Right atrium auricular region (tissue), 2 donors: ENCODE results near the gene MYO18A. TPM values are rescaled to one million over a fixed set of nuclear protein-coding genes. Genes with fewer than 3 reads are reported as not detected.

Experiments used
- DNase-seq: peaks from one replicate; pipeline ENCODE4 v3.0.0-alpha.2; 2019; ENCODE audit warnings: low spot score
- H3K27ac ChIP-seq, 2 donors: fragments of 200-600 bp; sonication (generic); 1 replicate in 1 of 2; 2 replicates in 1 of 2; pipeline ENCODE4 v1.5.1; 2016 to 2019
- H3K27me3 ChIP-seq, 2 donors: fragments of 200-600 bp; sonication (generic); one replicate each; pipeline versions ENCODE4 v1.5.1 to v1.6.0; 2017 to 2019
- H3K36me3 ChIP-seq: fragments of 200-600 bp; sonication (generic); one replicate; pipeline ENCODE4 v1.5.1; 2016
- H3K4me1 ChIP-seq, 2 donors: fragments of 200-600 bp; sonication (generic); one replicate each; pipeline versions ENCODE4 v1.5.1 to v1.6.0; 2017 to 2019
- H3K4me3 ChIP-seq, 2 donors: fragments of 200-600 bp; sonication (generic); 1 replicate in 1 of 2; 2 replicates in 1 of 2; pipeline ENCODE4 v1.5.1; 2017 to 2019; ENCODE audit warnings: mild to moderate bottlenecking in 1 of 2, moderate library complexity in 1 of 2
- H3K9me3 ChIP-seq, 2 donors: fragments of 200-600 bp; sonication (generic); one replicate each; pipeline ENCODE4 v1.5.1; 2019
- total RNA-seq, 2 donors: library from RNA; depleted of rRNA; stranded (reverse); fragments of >200 nt; gene quantifications; one replicate each; pipeline ENCODE4 v1.1.0, GENCODE V29; 2016
- TF ChIP-seq, protein P1 (sequence below), 2 donors: fragments of 200-600 bp; sonication (generic); IDR thresholded peaks; one replicate each; pipeline ENCODE4 v1.5.1; 2019; ENCODE audit warnings: antibody characterized with exemption in 2 of 2

MYO18A gene
- total RNA-seq, 2 donors from 2014 or later: 159 to 219 TPM

DNA sequence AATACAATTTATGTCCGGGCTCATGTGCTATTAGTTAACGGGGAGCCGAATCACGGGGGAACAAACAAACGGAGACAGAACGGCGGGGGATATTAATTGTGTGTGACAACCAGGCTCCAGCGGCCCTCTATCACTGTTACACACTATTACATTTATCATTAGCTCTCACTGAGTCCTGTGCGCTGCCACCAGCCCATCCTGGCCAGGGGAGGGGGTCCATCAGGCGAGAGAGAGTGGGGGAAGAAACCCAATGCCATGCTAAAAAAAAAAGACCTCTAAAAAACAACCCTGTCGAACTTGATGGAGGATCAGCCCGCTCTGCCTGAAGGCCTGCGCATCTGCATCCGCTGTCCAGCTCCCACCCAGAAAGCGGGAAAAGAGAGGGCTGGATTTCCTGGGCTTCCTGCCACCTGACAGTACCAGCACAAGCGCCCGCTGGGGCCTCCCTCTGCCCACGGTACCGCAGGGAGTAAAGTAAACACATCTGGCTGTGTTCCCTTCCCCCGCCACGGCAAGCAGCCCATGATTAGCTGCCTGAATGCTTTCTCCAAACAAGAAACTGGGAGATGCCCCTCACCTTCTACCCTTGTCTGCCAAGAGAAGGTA is 95.6 kb downstream of the MYO18A start:
- no peak for DNase-seq
- Histone ChIP-seq H3K27ac (no peak overlapping the region), H3K9me3 (no peaks in the 10 kb centered on the region), H3K27me3 (no peaks in the 10 kb centered on the region), H3K4me3 (no peak overlapping the region), H3K36me3 (peaks cover 93% of the 10 kb centered on the region), H3K4me1 (peaks cover 0 to under 1% of the 10 kb centered on the region in 2 donors)
- TF ChIP-seq, protein P1, sequence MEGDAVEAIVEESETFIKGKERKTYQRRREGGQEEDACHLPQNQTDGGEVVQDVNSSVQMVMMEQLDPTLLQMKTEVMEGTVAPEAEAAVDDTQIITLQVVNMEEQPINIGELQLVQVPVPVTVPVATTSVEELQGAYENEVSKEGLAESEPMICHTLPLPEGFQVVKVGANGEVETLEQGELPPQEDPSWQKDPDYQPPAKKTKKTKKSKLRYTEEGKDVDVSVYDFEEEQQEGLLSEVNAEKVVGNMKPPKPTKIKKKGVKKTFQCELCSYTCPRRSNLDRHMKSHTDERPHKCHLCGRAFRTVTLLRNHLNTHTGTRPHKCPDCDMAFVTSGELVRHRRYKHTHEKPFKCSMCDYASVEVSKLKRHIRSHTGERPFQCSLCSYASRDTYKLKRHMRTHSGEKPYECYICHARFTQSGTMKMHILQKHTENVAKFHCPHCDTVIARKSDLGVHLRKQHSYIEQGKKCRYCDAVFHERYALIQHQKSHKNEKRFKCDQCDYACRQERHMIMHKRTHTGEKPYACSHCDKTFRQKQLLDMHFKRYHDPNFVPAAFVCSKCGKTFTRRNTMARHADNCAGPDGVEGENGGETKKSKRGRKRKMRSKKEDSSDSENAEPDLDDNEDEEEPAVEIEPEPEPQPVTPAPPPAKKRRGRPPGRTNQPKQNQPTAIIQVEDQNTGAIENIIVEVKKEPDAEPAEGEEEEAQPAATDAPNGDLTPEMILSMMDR (IDR thresholded peaks at IDR 0.05): no peak

DNA sequence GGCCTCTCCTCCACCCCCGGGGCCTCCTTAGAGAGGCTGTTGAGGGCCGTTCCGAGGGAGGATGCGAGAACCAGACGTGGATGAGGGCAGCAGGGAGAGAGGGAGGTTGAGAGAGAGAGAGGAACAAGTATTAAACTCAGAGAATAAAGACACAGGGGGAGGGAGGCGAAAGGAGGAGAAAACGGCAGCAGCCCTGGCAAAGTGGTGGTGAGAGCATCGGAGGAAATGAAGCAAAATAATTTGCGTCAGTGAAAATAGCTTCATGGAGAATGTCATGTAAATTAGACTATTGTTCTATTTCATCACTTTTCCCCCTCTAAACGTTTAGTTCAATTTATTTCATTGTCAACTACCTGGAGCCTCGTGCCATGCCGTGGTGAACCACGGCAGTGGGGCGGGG is 99.2 kb downstream of the MYO18A start:
- H3K27me3 ChIP-seq: no peaks in the 10 kb centered on the region
- no peaks in the 10 kb centered on the region for H3K9me3 ChIP-seq
- TF ChIP-seq, protein P1 (IDR thresholded peaks at IDR 0.05): no peak
- H3K4me3 ChIP-seq: no peak overlapping the region
- H3K36me3 ChIP-seq: peaks cover 76% of the 10 kb centered on the region
- H3K27ac ChIP-seq: no peak overlapping the region
- no peak for DNase-seq
- peaks cover 0 to 16% of the 10 kb centered on the region in 2 donors for H3K4me1 ChIP-seq

DNA sequence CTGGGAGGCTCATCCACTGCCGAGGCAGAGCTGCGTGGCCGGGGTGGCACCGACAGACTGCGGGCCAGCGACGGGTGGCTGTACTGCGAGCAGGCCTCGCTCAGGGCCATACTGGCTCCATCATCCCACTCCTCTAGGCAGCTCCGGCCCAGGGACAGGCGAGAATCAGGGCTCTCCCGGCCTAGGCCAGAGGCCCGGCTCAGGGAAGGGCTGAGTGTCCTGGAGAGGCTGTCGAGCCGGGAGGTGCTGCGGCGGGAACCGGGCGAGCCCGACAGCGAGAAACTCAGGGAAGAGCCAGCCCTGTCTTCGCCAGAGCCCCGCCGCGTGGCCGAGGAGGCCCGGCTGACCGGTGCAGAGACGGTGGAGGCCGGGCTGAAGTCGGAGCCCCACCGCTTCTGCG is 99.9 kb downstream of the MYO18A start:
- no peaks in the 10 kb centered on the region for H3K27me3 ChIP-seq
- H3K27ac ChIP-seq: no peak overlapping the region
- H3K36me3 ChIP-seq: peaks cover 69% of the 10 kb centered on the region
- no peak for DNase-seq
- no peak overlapping the region for H3K4me3 ChIP-seq
- H3K4me1 ChIP-seq: peaks cover 0 to 16% of the 10 kb centered on the region in 2 donors
- no peaks in the 10 kb centered on the region for H3K9me3 ChIP-seq
- TF ChIP-seq, protein P1 (IDR thresholded peaks at IDR 0.05): no peak

DNA sequence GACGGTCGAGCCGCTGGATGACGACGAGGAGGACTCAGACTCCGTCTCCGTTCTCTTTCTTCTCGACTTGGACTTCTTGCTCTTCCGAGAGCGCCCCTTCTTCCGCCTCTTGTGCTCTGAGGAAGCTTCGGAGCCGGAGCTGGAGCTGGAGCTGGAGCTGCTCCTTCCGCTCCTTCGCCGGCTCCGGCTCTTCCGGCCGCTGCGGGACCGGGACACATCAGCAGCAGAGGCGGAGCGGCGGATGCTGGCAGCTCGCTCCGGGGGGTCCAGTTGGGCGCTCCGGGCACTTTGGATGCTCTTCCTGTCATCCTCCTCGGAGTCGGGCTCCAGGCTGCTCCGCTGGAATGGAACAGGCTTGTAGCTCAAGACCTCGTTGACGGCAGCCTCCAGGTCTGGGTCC is 100.3 kb downstream of the MYO18A start:
- H3K4me1 ChIP-seq: peaks cover 0 to 16% of the 10 kb centered on the region in 2 donors
- H3K9me3 ChIP-seq: no peaks in the 10 kb centered on the region
- H3K36me3 ChIP-seq: peaks cover 65% of the 10 kb centered on the region
- H3K27ac ChIP-seq: no peak overlapping the region
- DNase-seq: no peak
- H3K4me3 ChIP-seq: no peak overlapping the region
- no peaks in the 10 kb centered on the region for H3K27me3 ChIP-seq
- TF ChIP-seq, protein P1 (IDR thresholded peaks at IDR 0.05): no peak

DNA sequence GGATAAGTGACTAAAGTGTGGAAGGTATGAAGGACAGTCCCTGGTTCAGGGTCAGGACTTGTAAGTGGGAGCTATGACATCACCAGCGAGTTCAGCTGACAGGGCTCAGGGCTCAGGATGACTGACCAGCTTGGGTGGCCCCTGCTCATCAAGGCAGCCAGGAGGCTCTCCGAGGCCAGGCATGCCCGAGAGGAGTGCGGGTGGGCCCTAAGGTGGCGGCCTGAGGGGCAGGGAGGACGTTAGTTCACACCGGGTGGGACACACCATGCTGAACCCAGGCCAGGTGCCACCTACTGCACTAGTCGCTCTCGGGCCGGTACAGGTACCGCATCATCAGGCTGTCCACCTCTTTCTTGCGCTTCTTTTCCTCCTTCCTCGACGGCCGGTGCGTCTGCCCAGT is 100.8 kb downstream of the MYO18A start:
- TF ChIP-seq, protein P1 (IDR thresholded peaks at IDR 0.05): no peak
- Histone ChIP-seq H3K4me1 (peaks cover 0 to 16% of the 10 kb centered on the region in 2 donors), H3K27me3 (no peaks in the 10 kb centered on the region), H3K36me3 (peaks cover 60% of the 10 kb centered on the region), H3K27ac (no peak overlapping the region), H3K9me3 (no peaks in the 10 kb centered on the region), H3K4me3 (no peak overlapping the region)
- no peak for DNase-seq
